Stimulated activated CD8-positive, alpha-beta memory T cell treated with anti-CD3 and anti-CD28 coated beads, Interleukin-12 subunit alpha, Interleukin-12 subunit beta, amount 100 ng/mL, for 1 hour (primary cell): ENCODE data around the gene BNC1.
"Not testable (repeated sequence)": the region's sequence is repeated elsewhere in the genome, so short reads cannot be mapped to it uniquely, and the experiment has no call there.

Experiments used
- DNase-seq: peaks from one replicate; pipeline ENCODE4 v3.0.0-alpha.2; 2020; ENCODE audit warnings: low read depth

BNC1 gene

GRCh38 chr15:83243634-83244033 lies 40.8 kb downstream of the BNC1 start:
- DNase-seq = no peak

- no peak for DNase-seq
Measured at GRCh38 chr15:83230242-83230641, 54.2 kb downstream of the BNC1 start.

GRCh38 chr15:83225449-83225848 lies 59.0 kb downstream of the BNC1 start:
- no peak for DNase-seq

- not testable (repeated sequence) for DNase-seq
Measured at GRCh38 chr15:83221781-83222180, 62.7 kb downstream of the BNC1 start.

GRCh38 chr15:83219026-83219425 lies 65.4 kb downstream of the BNC1 start:
- no peak for DNase-seq

GRCh38 chr15:83215306-83215705 lies 69.2 kb downstream of the BNC1 start:
- DNase-seq = no peak

GRCh38 chr15:83210619-83211018 lies 73.8 kb downstream of the BNC1 start:
- no peak for DNase-seq

- no peak for DNase-seq
Measured at GRCh38 chr15:83209333-83209732, 75.1 kb downstream of the BNC1 start.

- DNase-seq = no peak
Measured at GRCh38 chr15:83208367-83208661, 76.2 kb downstream of the BNC1 start.

GRCh38 chr15:83207660-83208366 lies 76.7 kb downstream of the BNC1 start, which contains the start of gene HDGFL3:
Gene HDGFL3, minus strand, starts transcription at chr15:83207823. Its CDS starts 409 bp downstream, at chr15:83207414.
- no peak for DNase-seq

- DNase-seq = no peak
Measured at GRCh38 chr15:83207009-83207659, 77.3 kb downstream of the BNC1 start.

- DNase-seq = no peak
Measured at GRCh38 chr15:83206526-83207008, 77.9 kb downstream of the BNC1 start.
